Measurements from ENCODE around the gene RFNG. TPM values are rescaled to one million over a fixed set of nuclear protein-coding genes. Genes with fewer than 3 reads are reported as not detected.

The RFNG gene
- total and polyA plus RNA-seq, 9 donors, result 20.9 to 61.3 (median 44.7) TPM

GRCh38 chr17:82015311-82015971 lies 36.2 kb downstream of the RFNG start:
- no peak overlapping the region for H3K27ac ChIP-seq
- no peaks in the 10 kb centered on the region for H3K27me3 ChIP-seq
- 83 to 86% (median 85%) methylated on average over 23 to 24 of the region's 24 CpGs for whole genome bisulfite sequencing, 3 donors
- TF ChIP-seq POLR2A (IDR thresholded peaks at IDR 0.05) (no peak), CTCF (IDR thresholded peaks at IDR 0.05) (no peak), EP300 (IDR thresholded peaks at IDR 0.05) (no peak)
- H3K4me1 ChIP-seq (ENCODE audit: insufficient read depth), result no peaks in the 10 kb centered on the region
- no peak for DNase-seq
- no peak overlapping the region for H3K4me3 ChIP-seq
- no peaks in the 10 kb centered on the region for H3K9me3 ChIP-seq
- intact Hi-C loops (cut with DNase I), result loop anchor here in 2 of 4 donors (5.0 kb wide), 1 partner anchor 53 kb away; the partner anchor contains the start of gene NOTUM (in 2 of the 2)
- no peaks in the 10 kb centered on the region for H3K36me3 ChIP-seq

- Histone ChIP-seq H3K4me3 (no peak overlapping the region), H3K4me1 (ENCODE audit: insufficient read depth) (no peaks in the 10 kb centered on the region), H3K27ac (no peak overlapping the region), H3K9me3 (no peaks in the 10 kb centered on the region), H3K36me3 (no peaks in the 10 kb centered on the region), H3K27me3 (no peaks in the 10 kb centered on the region)
- DNase-seq, result no peak
- intact Hi-C loops (cut with DNase I), result loop anchor here in 2 of 4 donors (5.0 kb wide), 1 partner anchor 53 kb away; the partner anchor contains the start of gene NOTUM (in 2 of the 2)
- WGBS, 3 donors, result 86 to 88% (median 87%) methylated on average over 13 of the region's 13 CpGs
- TF ChIP-seq EP300 (IDR thresholded peaks at IDR 0.05) (no peak), POLR2A (IDR thresholded peaks at IDR 0.05) (no peak), CTCF (IDR thresholded peaks at IDR 0.05) (no peak)
Observed at GRCh38 chr17:82014971-82015310, 36.7 kb downstream of the RFNG start.

- TF ChIP-seq EP300 (IDR thresholded peaks at IDR 0.05) (no peak), CTCF (IDR thresholded peaks at IDR 0.05) (no peak), POLR2A (IDR thresholded peaks at IDR 0.05) (no peak)
Observed at GRCh38 chr17:82014432-82014831, 37.2 kb downstream of the RFNG start.

GRCh38 chr17:82013772-82014321 lies 37.8 kb downstream of the RFNG start:
- no peak for DNase-seq
- no peak overlapping the region for H3K4me3 ChIP-seq
- intact Hi-C loops (cut with DNase I), result no loop called here
- no peak overlapping the region for H3K27ac ChIP-seq
- 91 to 94% (median 92%) methylated on average over 16 of the region's 16 CpGs for WGBS, 3 donors
- no peaks in the 10 kb centered on the region for H3K27me3 ChIP-seq
- no peaks in the 10 kb centered on the region for H3K36me3 ChIP-seq
- no peaks in the 10 kb centered on the region for H3K9me3 ChIP-seq
- TF ChIP-seq EP300 (IDR thresholded peaks at IDR 0.05), result no peak
- TF ChIP-seq POLR2A (IDR thresholded peaks at IDR 0.05), result no peak
- no peak for TF ChIP-seq CTCF (IDR thresholded peaks at IDR 0.05)
- H3K4me1 ChIP-seq (ENCODE audit: insufficient read depth), result no peaks in the 10 kb centered on the region

More at GRCh38 chr17:82014432-82014831, 37.2 kb downstream of the RFNG start:
- no peaks in the 10 kb centered on the region for H3K36me3 ChIP-seq
- WGBS, 3 donors, result 74 to 81% (median 75%) methylated on average over 23 of the region's 23 CpGs
- H3K27ac ChIP-seq, result no peak overlapping the region
- no peak overlapping the region for H3K4me3 ChIP-seq
- H3K27me3 ChIP-seq, result no peaks in the 10 kb centered on the region
- no peaks in the 10 kb centered on the region for H3K9me3 ChIP-seq
- no peak for DNase-seq
- no peaks in the 10 kb centered on the region for H3K4me1 ChIP-seq (ENCODE audit: insufficient read depth)
- intact Hi-C loops (cut with DNase I), result no loop called here
